HL-60 (cell line): ENCODE measurements around the gene VRK3.
"Not testable (repeated sequence)": the region's sequence is repeated elsewhere in the genome, so short reads cannot be mapped to it uniquely, and the experiment has no call there.

ENCODE experiments used
- DNase-seq, 2 experiments: peaks; one replicate each; pipeline ENCODE4 v3.0.0-alpha.2; 2010 to 2020; ENCODE audit warnings: low read depth in 1 of 2, low spot score in 1 of 2
- H3K27ac ChIP-seq: fragments of 250-450 bp; sonication (Bioruptor Pico); replicated peaks from 2 replicates; pipeline ENCODE4 v1.5.1; 2020; ENCODE audit warnings: mild to moderate bottlenecking, moderate library complexity
- H3K27me3 ChIP-seq: fragments of 250-450 bp; sonication (Bioruptor Pico); 2 replicates; pipeline ENCODE4 v1.5.1; 2021; ENCODE audit warnings: mild to moderate bottlenecking, moderate library complexity; ENCODE audit not compliant: insufficient read depth, poor library complexity, severe bottlenecking
- H3K4me3 ChIP-seq: replicated peaks from 2 replicates; pipeline ENCODE4 v1.5.1; 2011; ENCODE audit warnings: mild to moderate bottlenecking, control low read depth, low read length; ENCODE audit not compliant: insufficient read depth
- CTCF ChIP-seq: IDR thresholded peaks from one replicate; pipeline ENCODE4 v1.5.1; 2011; ENCODE audit warnings: low read length, control low read depth, inconsistent platforms; ENCODE audit not compliant: insufficient read depth
- GABPA ChIP-seq: IDR thresholded peaks from 2 replicates; pipeline ENCODE4 v1.6.1; 2012; ENCODE audit warnings: low read depth
- POLR2AphosphoS5 ChIP-seq: IDR thresholded peaks from 2 replicates; pipeline ENCODE4 v1.6.1; 2012; ENCODE audit warnings: low read depth
- REST ChIP-seq: IDR thresholded peaks from 2 replicates; pipeline ENCODE4 v1.6.1; 2012; ENCODE audit warnings: low read depth; ENCODE audit not compliant: insufficient replicate concordance
- SPI1 ChIP-seq: IDR thresholded peaks from 2 replicates; pipeline ENCODE4 v1.6.1; 2012; ENCODE audit warnings: low read depth, mild to moderate bottlenecking, borderline replicate concordance

VRK3 gene

DNA sequence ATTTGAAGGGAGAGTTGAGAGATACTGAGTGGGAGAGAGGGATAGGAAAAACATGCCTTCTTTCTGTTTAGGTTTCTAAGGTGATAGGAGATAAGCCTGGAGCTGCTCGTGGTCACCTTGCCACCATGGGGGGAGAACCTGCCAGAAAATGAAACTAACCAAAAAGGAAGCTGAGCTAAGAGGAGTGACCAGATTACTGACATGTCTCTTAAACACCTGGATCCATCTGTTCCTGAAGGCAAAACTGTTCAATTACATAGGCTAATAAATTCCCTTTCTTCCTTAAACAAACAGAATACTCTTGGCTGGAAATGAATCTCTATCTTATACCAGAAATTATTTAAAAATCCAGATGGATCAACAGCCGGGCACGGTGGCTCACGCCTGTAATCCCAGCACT is 27.9 kb upstream of the VRK3 start:
- TF ChIP-seq CTCF (no peak), GABPA (no peak), POLR2AphosphoS5 (no peak), SPI1 (no peak), REST (no peak)
- no peaks in the 10 kb centered on the region for H3K27me3 ChIP-seq
- no peak for DNase-seq
- no peak overlapping the region for H3K4me3 ChIP-seq
- H3K27ac ChIP-seq = no peak overlapping the region

- H3K4me3 ChIP-seq = no peak overlapping the region
- no peak for DNase-seq
- no peaks in the 10 kb centered on the region for H3K27me3 ChIP-seq
- no peak for TF ChIP-seq SPI1
- no peak overlapping the region for H3K27ac ChIP-seq
Measured at GRCh38 chr19:50051964-50052363, 26.8 kb upstream of the VRK3 start.

GRCh38 chr19:50051228-50051895 is 26.2 kb upstream of the VRK3 start:
- H3K27me3 ChIP-seq, DNase-seq, H3K27ac ChIP-seq, H3K4me3 ChIP-seq: not testable (repeated sequence)

DNA sequence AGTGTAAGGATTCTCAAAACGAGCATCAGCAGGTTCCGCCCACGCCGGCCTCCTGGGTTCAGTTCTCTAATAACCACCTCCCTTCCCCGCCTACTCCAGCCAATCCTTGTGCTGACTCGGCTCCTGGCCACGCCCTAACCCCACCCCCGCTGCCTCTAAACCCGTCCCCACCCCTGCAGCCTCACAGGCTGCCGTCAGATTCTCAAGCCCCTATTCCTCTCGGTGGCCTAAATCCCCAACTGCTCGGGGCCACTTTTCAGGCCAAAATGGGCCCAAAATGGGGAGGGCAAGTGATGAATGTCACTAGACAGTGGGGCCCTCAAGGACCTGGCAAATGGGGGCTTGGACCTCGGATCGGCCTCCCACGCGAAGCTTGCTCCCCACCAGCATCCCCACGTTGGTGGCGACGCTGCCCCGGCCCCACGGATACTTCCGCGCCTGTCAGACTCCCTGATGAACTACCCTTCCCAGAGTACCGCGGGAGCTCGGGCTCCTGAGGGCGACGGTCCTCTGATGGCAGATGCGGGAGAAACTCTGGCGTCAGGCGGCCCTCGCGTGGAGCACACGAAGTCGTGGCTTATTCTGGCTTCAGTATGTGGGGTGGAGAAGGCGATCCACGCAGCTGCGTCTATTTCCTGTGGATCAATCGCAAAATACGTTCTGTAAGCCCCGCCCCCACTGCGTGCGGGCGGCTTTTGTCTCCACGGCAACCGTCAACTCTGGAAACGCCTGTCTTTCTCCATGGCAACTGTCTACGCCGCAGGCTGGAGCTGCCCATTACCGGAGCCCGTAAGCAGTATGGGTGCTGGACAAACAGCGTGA is 25.4 kb upstream of the VRK3 start:
- TF ChIP-seq GABPA (no peak), CTCF (no peak), SPI1 (no peak), POLR2AphosphoS5 (no peak), REST (no peak)
- Histone ChIP-seq H3K27ac (no peak overlapping the region), H3K27me3 (no peaks in the 10 kb centered on the region), H3K4me3 (peak overlapping the region; percentile 19; the same call in 1 of the 2 replicates)
- DNase-seq = peak in 1 of 2 experiments; percentile 44
